Lung (tissue), 12 donors: ENCODE results near the gene VGLL4. TPM values are rescaled to one million over a fixed set of nuclear protein-coding genes. Genes with fewer than 3 reads are reported as not detected.
A peak's percentile ranks its signal among the peaks of the same experiment; 100 is the strongest.

Experiments
- ATAC-seq: fragments of 200-7000 bp; cut with Tn5 transposase; one replicate; pipeline ENCODE4 v1.9.1; 2020; ENCODE audit warnings: moderate number of reproducible peaks; ENCODE audit not compliant: insufficient read depth, low FRiP score
- DNase-seq, 3 donors: peaks; one replicate each; pipeline ENCODE4 v3.0.0-alpha.2; 2013 to 2017
- H3K27ac ChIP-seq, 2 donors: one replicate each; pipeline ENCODE4 v1.5.1; 2013; ENCODE audit warnings: mild to moderate bottlenecking in 2 of 2, moderate library complexity in 2 of 2, control low read depth in 1 of 2, inconsistent platforms in 1 of 2, low read depth in 1 of 2, low read length in 1 of 2
- H3K27me3 ChIP-seq, 3 donors: one replicate each; pipeline ENCODE4 v1.5.1; 2013; ENCODE audit warnings: low read length in 2 of 3; ENCODE audit not compliant: control insufficient read depth in 3 of 3, insufficient read depth in 3 of 3
- H3K36me3 ChIP-seq, 4 donors: one replicate each; pipeline ENCODE4 v1.5.1; 2013; ENCODE audit warnings: low read length in 4 of 4, mild to moderate bottlenecking in 1 of 4, moderate library complexity in 1 of 4; ENCODE audit not compliant: control insufficient read depth in 4 of 4, insufficient read depth in 4 of 4
- H3K4me1 ChIP-seq, 5 donors: one replicate each; pipeline ENCODE4 v1.5.1; 2013; ENCODE audit warnings: low read length in 5 of 5, mild to moderate bottlenecking in 2 of 5, moderate library complexity in 1 of 5; ENCODE audit not compliant: control insufficient read depth in 5 of 5, insufficient read depth in 5 of 5
- H3K4me3 ChIP-seq: one replicate; pipeline ENCODE4 v1.5.1; 2013; ENCODE audit warnings: mild to moderate bottlenecking, control low read depth, moderate library complexity
- H3K9ac ChIP-seq, 2 donors: one replicate each; pipeline ENCODE4 v1.5.1; 2013; ENCODE audit warnings: low read length in 2 of 2, control low read depth in 1 of 2; ENCODE audit not compliant: insufficient read depth in 1 of 2
- H3K9me3 ChIP-seq, 4 donors: one replicate each; pipeline ENCODE4 v1.5.1; 2013; ENCODE audit warnings: low read length in 3 of 4, mild to moderate bottlenecking in 1 of 4, moderate library complexity in 1 of 4; ENCODE audit not compliant: control insufficient read depth in 4 of 4, insufficient read depth in 3 of 4
- CTCF ChIP-seq: IDR thresholded peaks from 2 replicates; pipeline ENCODE4 v1.5.1; 2012; ENCODE audit warnings: mild to moderate bottlenecking; ENCODE audit errors: control extremely low read depth, extremely low read depth
- WGBS, 2 donors: extraction: QIAGEN DNeasy Blood & Tissue Kit; methylation state at CpG; one replicate each; pipeline ENCODE4 v1.1.7; 2013; 5-methylcytosine and 5-hydroxymethylcytosine counted together
- polyA plus RNA-seq, 2 donors: library from polyadenylated mRNA; stranded (reverse); fragments of 200-250 nt; gene quantifications; one replicate each; pipeline ENCODE4 v1.2.1, GENCODE V29; 2013
- total RNA-seq, 2 donors: library from RNA; depleted of rRNA in 1 of 2; stranded (reverse); fragments of >200 nt in 1 of 2; gene quantifications; one replicate each; pipeline ENCODE4 v1.2.1, GENCODE V29; 2014 to 2021
- donor health status: control.
- donor health status: control.
- donor health status: Bipolar disorder and iron deficiency.
- donor health status: healthy.
- donor health status: DM: yes; HTN: yes; CAD: no.

VGLL4 gene
- total and polyA plus RNA-seq, 4 donors: 30.5 to 94.1 (median 39.3) TPM

GRCh38 chr3:11606090-11606784, 37.5 kb downstream of the VGLL4 start:
- H3K36me3 ChIP-seq: peaks cover 0 to 6% (median 3%) of the 10 kb centered on the region in 4 donors
- DNase-seq: no peak
- no peak overlapping the region for H3K4me3 ChIP-seq
- H3K4me1 ChIP-seq: peaks cover 6 to 72% (median 39%) of the 10 kb centered on the region in 5 donors
- no peak for ATAC-seq
- no peak overlapping the region for H3K9ac ChIP-seq
- no peak for TF ChIP-seq CTCF
- 83 to 88% methylated on average over 11 of the region's 11 CpGs for WGBS, 2 donors
- no peak overlapping the region for H3K27ac ChIP-seq
- H3K9me3 ChIP-seq: peaks cover 0 to 1% (median 0%) of the 10 kb centered on the region in 4 donors
- no peaks in the 10 kb centered on the region for H3K27me3 ChIP-seq

GRCh38 chr3:11605398-11605797, 38.3 kb downstream of the VGLL4 start:
- H3K9me3 ChIP-seq: peaks cover 0 to 1% (median 0%) of the 10 kb centered on the region in 4 donors
- no peak overlapping the region for H3K27ac ChIP-seq
- peaks cover 11 to 72% (median 40%) of the 10 kb centered on the region in 5 donors for H3K4me1 ChIP-seq
- H3K27me3 ChIP-seq: no peaks in the 10 kb centered on the region
- no peak for TF ChIP-seq CTCF
- ATAC-seq (no peak), DNase-seq (no peak)
- 100% methylated on average over 1 of the region's 1 CpG for WGBS, 2 donors
- peaks cover 0 to 12% (median 6%) of the 10 kb centered on the region in 4 donors for H3K36me3 ChIP-seq
- H3K9ac ChIP-seq: peak overlapping the region in 1 of 2 donors; percentile 11
- no peak overlapping the region for H3K4me3 ChIP-seq

- Histone ChIP-seq H3K36me3 (peaks cover 0 to 12% (median 7%) of the 10 kb centered on the region in 4 donors), H3K27ac (peak overlapping the region; percentile 54 to 91), H3K4me3 (no peak overlapping the region), H3K9ac (peak overlapping the region in 1 of 2 donors; percentile 61), H3K27me3 (no peaks in the 10 kb centered on the region), H3K9me3 (no peaks in the 10 kb centered on the region), H3K4me1 (peaks cover 9 to 67% (median 39%) of the 10 kb centered on the region in 5 donors)
- ATAC-seq (no peak), DNase-seq (peak in 1 of 3 donors; percentile 51)
- WGBS, 2 donors: 73 to 74% methylated on average over 15 of the region's 15 CpGs
- no peak for TF ChIP-seq CTCF
Measured at GRCh38 chr3:11604139-11604892, 39.4 kb downstream of the VGLL4 start.
